SK-MEL-5 (cell line): ENCODE measurements around the gene JCAD. TPM values are rescaled to one million over a fixed set of nuclear protein-coding genes. Genes with fewer than 3 reads are reported as not detected.
"Not testable (repeated sequence)": the region's sequence is repeated elsewhere in the genome, so short reads cannot be mapped to it uniquely, and the experiment has no call there.

Experiments used
- DNase-seq: peaks from one replicate; pipeline ENCODE4 v3.0.0-alpha.2; 2016; ENCODE audit warnings: low read depth, low spot score
- in situ Hi-C: cut with HindIII; loops from 2 replicates; pipeline ENCODE4 v1.10.0; 2016; ENCODE audit warnings: low sequenced_read_pairs, high pct_unique_total_duplicates, low pct_unique_long_range_greater_than_20kb
- polyA plus RNA-seq, 2 experiments: library from polyadenylated mRNA; depleted of rRNA; stranded (reverse); fragments of >200 nt; gene quantifications; 2 replicates each; pipeline ENCODE4 v1.2.3, GENCODE V29; 2015
- total RNA-seq: library from RNA; depleted of rRNA; stranded (reverse); fragments of >200 nt; shearing (Covaris generic); gene quantifications from 2 replicates; pipeline ENCODE4 v1.2.3, GENCODE V29; 2014; rRNA removed

Gene JCAD
- total RNA-seq: 0.53 and 0.56 TPM in 2 replicates
- 0.54 and 0.71 TPM in 2 replicates for polyA plus RNA-seq (2015; cell fraction: cytosol; rRNA removed)
- polyA plus RNA-seq (2015; cell fraction: nucleus; rRNA removed): 0.11 and 0.24 TPM in 2 replicates

DNA sequence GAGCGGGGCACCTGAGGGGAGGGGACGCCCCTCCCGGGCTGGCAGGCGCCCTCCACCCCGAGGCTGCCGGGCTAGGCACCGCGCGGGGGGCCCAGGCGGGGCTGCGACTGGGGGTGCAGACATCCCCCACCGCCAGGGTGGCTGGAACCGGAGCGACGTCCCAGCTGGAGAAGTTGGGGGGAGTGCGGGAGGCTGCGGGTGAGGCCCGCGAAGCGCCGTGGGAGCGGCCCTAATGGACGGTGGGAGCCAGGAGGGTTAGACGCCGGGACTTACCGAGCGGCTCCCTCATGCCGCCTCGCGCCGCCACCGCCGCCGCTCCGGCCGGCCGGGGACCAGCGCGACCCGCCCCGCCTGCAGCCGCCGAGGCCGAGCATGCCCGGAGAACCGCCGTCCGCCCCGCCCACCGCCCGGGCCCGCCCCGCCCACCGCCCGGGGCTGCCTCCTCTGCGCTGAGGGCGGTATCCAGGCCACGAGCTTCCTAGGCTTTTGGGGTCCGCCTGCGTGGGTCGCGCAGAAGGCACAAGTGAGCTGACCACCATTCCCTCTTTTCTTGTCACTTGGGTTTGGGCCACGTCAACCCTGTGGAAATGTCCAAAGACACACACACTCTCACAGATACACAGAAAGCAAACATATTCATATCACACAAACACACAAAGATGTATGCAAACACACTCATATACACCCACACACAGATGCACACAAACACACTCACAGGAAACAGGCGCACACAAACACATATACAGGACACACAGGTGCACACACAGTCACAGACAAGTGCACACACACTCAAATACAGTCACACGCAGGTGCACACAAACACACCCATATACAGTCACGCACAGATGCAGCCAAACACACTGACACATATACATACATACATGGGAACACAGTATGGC, at the start of gene JCAD:
Gene JCAD (minus strand): TSS at position 378 of the 899 bp plus-strand sequence. CDS start 11,774 bp downstream, outside the sequence.
- DNase-seq: peak; percentile 13
- in situ Hi-C loops: no loop called here

DNA sequence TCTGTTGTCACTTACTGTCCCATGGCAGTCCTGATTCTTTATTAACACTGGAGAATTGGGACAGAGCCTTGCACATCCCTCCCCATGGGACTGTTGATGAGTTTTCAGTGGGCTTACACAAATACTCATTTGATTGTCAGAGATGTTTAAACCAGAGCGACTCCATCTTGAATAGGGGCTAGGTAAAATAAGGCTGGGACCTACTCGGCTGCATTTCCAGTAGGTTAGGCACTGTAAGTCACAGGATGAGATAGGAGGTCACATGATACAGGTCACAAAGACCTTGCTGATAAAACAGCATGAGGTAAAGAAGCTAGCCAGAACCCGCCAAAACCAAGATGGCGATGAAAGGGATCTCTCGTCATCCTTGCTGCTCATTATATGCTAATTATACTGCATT, 47.6 kb upstream of the JCAD start:
- in situ Hi-C loops: no loop called here
- DNase-seq: no peak

- no peak for DNase-seq
- in situ Hi-C loops: no loop called here
Measured at GRCh38 chr10:30103595-30104320, 44.4 kb upstream of the JCAD start.

DNA sequence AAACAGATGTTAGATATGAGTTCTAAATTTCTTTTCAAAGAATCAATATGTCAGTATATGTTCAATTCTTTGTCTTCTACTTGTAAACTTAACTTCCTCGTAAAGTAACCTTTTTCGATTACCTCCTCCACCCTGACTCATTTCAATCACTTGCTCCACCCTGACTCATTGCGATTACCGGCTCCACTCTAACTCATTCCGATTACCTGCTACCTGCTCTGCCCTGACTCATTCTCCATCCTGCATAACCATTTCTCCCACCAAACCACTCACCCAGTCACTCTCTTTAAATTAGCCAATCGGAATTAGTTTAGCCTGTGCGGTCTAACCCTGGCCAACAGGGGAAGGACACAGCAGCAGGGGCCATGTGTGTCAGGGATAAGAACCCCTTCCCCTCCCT, 40.3 kb upstream of the JCAD start:
- in situ Hi-C loops, DNase-seq: not testable (repeated sequence)

GRCh38 chr10:30099101-30099500, 39.7 kb upstream of the JCAD start:
- DNase-seq: no peak
- in situ Hi-C loops: no loop called here

- DNase-seq: no peak
- in situ Hi-C loops: no loop called here
Measured at GRCh38 chr10:30098629-30099028, 39.2 kb upstream of the JCAD start.

DNA sequence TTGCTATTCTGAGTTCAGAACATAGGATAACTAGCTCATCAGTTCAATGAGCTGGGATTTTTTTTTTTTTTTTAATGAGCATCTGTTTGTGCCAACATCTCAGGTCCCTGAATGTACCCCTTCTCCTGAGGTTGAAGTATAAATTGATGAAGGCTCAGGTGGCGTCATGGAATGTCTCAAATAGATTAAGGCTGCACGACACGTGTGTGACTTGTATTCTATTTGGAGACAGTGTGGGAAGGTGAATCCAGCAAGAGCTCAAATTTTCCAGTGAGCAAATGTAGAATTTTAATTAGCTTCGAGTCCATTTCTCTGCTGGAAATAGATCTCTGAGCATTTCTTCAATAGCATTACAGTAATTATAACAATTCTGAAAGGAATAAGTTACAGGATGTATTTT, 37.2 kb upstream of the JCAD start:
- in situ Hi-C loops: no loop called here
- no peak for DNase-seq

DNA sequence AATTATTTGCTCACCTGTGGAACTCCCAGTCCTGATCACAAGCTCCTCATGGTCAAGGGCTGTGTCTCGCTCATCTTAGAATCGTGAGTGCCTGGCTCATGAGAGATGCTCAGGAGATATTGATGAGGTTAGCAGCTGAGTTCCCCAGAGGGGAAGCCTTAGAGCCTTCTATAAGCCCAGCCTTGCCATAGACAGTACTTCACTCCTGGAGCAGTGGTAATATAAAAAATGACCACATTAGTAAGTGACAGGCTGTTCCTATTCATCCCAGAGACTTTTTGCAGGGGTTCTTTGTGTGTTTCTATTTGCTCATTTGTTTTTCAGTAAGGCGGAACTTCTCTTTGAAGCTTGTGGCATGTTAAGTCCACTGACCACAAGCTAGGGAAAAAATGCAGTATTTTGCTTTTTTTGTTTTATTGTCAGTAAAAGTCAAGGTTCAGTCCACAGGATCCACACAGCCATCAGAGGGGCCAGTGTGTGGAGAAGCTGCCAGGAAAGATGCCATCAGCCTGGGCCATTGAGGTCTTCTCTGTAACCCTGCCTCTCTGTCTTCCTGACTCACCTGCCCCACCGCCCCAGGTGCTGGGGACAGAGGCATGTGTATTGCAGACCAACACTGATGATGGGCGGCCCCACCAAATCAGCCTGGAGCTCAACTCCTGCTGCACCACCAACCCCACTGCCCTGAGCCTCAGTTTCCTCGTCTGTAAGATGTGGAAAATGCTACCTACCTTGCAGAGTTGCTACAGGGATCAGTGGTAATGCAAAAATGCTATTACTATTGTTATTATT, 36.4 kb upstream of the JCAD start:
- in situ Hi-C loops: no loop called here

GRCh38 chr10:30094601-30095000, 35.2 kb upstream of the JCAD start:
- in situ Hi-C loops: no loop called here
- DNase-seq: no peak

More for the DNA sequence above, 36.4 kb upstream of the JCAD start:
- DNase-seq: no peak

- DNase-seq: peak; percentile 11
- in situ Hi-C loops: no loop called here
Measured at GRCh38 chr10:30093303-30093950, 34.0 kb upstream of the JCAD start.

DNA sequence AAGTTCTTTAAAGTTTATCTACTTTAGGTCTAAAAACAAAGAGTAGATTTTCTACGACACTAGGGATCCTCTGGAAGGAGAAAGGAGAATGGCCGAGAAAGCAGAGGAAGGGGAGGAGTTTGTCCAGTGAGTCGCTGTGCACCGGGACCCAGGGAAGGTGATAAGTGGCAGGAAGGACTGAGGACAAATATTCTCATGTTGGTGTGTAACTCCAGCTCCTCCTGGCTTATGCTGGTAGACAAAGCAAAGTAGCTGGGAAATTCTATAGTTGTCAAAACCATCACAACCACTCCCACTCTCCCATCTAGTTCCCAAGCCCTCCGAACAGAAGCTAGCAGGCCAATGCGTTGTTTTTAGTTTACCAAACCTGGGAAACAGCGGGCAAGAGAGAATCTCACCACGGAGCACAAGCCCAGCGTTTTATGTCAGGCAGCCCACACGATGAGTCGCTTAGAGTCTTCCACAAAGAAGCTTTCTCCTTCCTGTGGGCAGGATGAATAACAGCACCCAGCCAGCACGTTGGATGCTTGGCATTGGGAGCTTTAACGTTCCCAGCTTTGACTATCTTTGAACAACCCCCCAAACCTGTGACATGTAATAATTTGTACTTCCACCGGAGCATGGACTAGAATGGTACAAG, 32.9 kb upstream of the JCAD start:
- in situ Hi-C loops: no loop called here
- no peak for DNase-seq

GRCh38 chr10:30091136-30091535, 31.8 kb upstream of the JCAD start:
- in situ Hi-C loops: no loop called here
- no peak for DNase-seq

GRCh38 chr10:30088178-30088577, 28.8 kb upstream of the JCAD start:
- in situ Hi-C loops: no loop called here

DNA sequence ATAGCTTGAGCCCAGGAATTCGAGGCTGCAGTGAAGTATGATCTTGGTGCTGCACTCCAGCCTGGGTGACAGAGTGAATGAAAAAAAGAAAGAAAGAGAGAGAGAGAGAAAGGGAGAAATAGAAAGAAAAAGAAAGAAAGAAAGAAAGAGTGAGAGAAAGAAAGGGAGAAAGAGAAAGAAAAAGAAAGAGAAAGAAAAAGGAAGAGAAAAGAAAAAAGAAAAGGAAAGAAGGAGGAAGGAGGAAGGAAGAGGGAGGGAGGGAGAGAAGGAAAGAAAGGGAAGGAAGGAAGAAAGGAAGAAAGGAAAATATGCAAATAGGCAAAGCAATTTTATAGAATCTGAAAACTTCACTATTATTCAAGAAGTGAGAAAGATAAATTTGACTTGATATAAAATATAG, 24.5 kb upstream of the JCAD start:
- in situ Hi-C loops: no loop called here
- no peak for DNase-seq

More at GRCh38 chr10:30088178-30088577, 28.8 kb upstream of the JCAD start:
- no peak for DNase-seq

DNA sequence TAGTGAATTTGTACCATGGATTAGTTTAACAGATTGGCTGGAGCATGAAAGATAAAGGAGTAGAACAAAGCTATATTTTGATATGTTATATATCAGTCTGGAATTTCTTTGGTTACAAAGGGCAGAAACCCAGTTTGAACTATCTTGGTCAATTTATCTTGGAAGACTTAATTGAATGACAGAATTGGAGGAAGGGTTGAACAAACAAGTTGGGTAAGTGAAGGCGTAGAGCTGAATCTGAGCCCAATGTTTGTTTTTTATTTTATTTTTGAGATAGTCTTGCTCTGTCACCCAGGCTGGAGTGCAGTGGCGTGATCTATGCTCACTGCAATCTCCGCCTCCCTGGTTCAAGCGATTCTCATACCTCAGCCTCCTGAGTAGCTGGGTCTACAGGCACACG, 21.8 kb upstream of the JCAD start:
- no peak for DNase-seq
- in situ Hi-C loops: no loop called here

DNA sequence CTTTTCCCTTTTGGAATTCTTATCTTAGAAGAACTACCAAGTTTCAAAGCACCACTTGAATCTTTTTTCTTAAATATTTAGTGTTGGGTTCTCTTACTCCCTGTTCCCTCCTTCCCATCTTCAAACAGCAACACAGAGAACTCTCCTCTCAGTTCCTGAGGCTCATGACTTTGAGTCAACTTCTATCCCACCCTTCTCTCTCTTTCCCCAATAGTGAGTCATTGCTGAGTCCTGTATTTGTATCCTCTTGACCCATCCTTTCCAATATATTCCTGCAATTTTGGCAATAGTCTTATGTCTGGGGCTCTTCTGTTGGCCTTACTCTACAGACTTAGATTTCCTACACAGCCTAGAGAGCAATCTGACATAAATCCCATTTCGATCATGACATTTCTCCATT, 20.8 kb upstream of the JCAD start:
- in situ Hi-C loops: no loop called here
- DNase-seq: no peak

GRCh38 chr10:30079408-30079807, 20.0 kb upstream of the JCAD start:
- in situ Hi-C loops: no loop called here
- no peak for DNase-seq
